CD14-positive monocyte (primary cell): ENCODE results near the gene TBPL1. TPM values are rescaled to one million over a fixed set of nuclear protein-coding genes. Genes with fewer than 3 reads are reported as not detected.

Experiments used
- DNase-seq, 3 donors: peaks; one replicate each; pipeline ENCODE4 v3.0.0-alpha.2; 2011 to 2022
- H2AFZ ChIP-seq: 2 replicates; pipeline ENCODE4 v1.6.0; 2012; ENCODE audit warnings: mild to moderate bottlenecking, low read depth, low read length, inconsistent platforms; ENCODE audit not compliant: insufficient read depth, poor library complexity, severe bottlenecking
- H3K27ac ChIP-seq, 2 donors: 1 replicate in 1 of 2; 2 replicates in 1 of 2; pipeline ENCODE4 v1.5.1; 2012 to 2013; ENCODE audit warnings: low read length in 2 of 2, control low read depth in 1 of 2, inconsistent platforms in 1 of 2, low read depth in 1 of 2, mild to moderate bottlenecking in 1 of 2
- H3K27me3 ChIP-seq, 2 donors: one replicate each; pipeline versions ENCODE4 v1.6.0 to v1.6.1; 2011 to 2013; ENCODE audit warnings: low read length in 2 of 2; ENCODE audit not compliant: control insufficient read depth in 2 of 2, insufficient read depth in 2 of 2
- H3K36me3 ChIP-seq, 2 donors: replicated peaks in 1 of 2; 1 replicate in 1 of 2; 2 replicates in 1 of 2; pipeline versions ENCODE4 v1.5.1 to v1.6.1; 2012 to 2013; ENCODE audit warnings: low read length in 2 of 2, control low read depth in 1 of 2, inconsistent platforms in 1 of 2, mild to moderate bottlenecking in 1 of 2; ENCODE audit not compliant: insufficient read depth in 2 of 2, control insufficient read depth in 1 of 2
- H3K4me1 ChIP-seq, 2 donors: 1 replicate in 1 of 2; 2 replicates in 1 of 2; pipeline versions ENCODE4 v1.5.1 to v1.6.1; 2012 to 2013; ENCODE audit warnings: low read length in 2 of 2, control low read depth in 1 of 2, inconsistent platforms in 1 of 2, mild to moderate bottlenecking in 1 of 2, moderate library complexity in 1 of 2; ENCODE audit not compliant: insufficient read depth in 2 of 2, control insufficient read depth in 1 of 2
- H3K4me2 ChIP-seq: replicated peaks from 2 replicates; pipeline ENCODE3; 2012; ENCODE audit warnings: low read length, moderate library complexity, mild to moderate bottlenecking; ENCODE audit not compliant: poor library complexity, severe bottlenecking; ENCODE audit errors: extremely low read depth
- H3K4me3 ChIP-seq, 3 experiments: fragments of 200-600 bp in 1 of 3; sonication (generic) in 1 of 3; replicated peaks in 1 of 3; 1 replicate in 2 of 3; 2 replicates in 1 of 3; pipeline ENCODE4 v1.5.1; 2011 to 2013; ENCODE audit warnings: low read length in 3 of 3, mild to moderate bottlenecking in 3 of 3, control low read depth in 2 of 3, low read depth in 2 of 3, inconsistent platforms in 1 of 3, moderate library complexity in 1 of 3
- H3K79me2 ChIP-seq: 2 replicates; pipeline ENCODE4 v1.6.0; 2012; ENCODE audit warnings: mild to moderate bottlenecking, control low read depth, inconsistent platforms, low read length, moderate library complexity; ENCODE audit not compliant: insufficient read depth
- H3K9ac ChIP-seq: 2 replicates; pipeline ENCODE4 v1.6.0; 2017; ENCODE audit warnings: low read length, mild to moderate bottlenecking; ENCODE audit not compliant: insufficient read depth, poor library complexity, severe bottlenecking
- H3K9me3 ChIP-seq, 2 donors: replicated peaks in 1 of 2; 1 replicate in 1 of 2; 2 replicates in 1 of 2; pipeline versions ENCODE4 v1.5.1 to v1.6.1; 2012 to 2013; ENCODE audit warnings: low read length in 2 of 2, control low read depth in 1 of 2; ENCODE audit not compliant: control insufficient read depth in 1 of 2, insufficient read depth in 1 of 2
- H4K20me1 ChIP-seq: 2 replicates; pipeline ENCODE4 v1.6.0; 2012; ENCODE audit warnings: mild to moderate bottlenecking, low read length, control low read depth, moderate library complexity; ENCODE audit not compliant: insufficient read depth
- H3K27ac Mint-ChIP-seq, 7 donors: one replicate each; pipeline ENCODE4 v1.8.0; 2020; ENCODE audit warnings: mild to moderate bottlenecking in 7 of 7, mixed read lengths in 7 of 7, moderate library complexity in 6 of 7, inconsistent platforms in 2 of 7
- H3K27me3 Mint-ChIP-seq, 3 donors: one replicate each; pipeline ENCODE4 v1.8.0; 2021 to 2022; ENCODE audit warnings: low read depth in 3 of 3, mild to moderate bottlenecking in 3 of 3, mixed read lengths in 3 of 3, moderate library complexity in 3 of 3, inconsistent platforms in 1 of 3
- H3K36me3 Mint-ChIP-seq, 2 donors: one replicate each; pipeline ENCODE4 v1.8.0; 2020; ENCODE audit warnings: mixed read lengths in 2 of 2, inconsistent platforms in 1 of 2, mild to moderate bottlenecking in 1 of 2
- H3K4me1 Mint-ChIP-seq: one replicate; pipeline ENCODE4 v1.8.0; 2020; ENCODE audit warnings: mild to moderate bottlenecking, mixed read lengths
- H3K4me3 Mint-ChIP-seq, 2 donors: one replicate each; pipeline ENCODE4 v1.8.0; 2020; ENCODE audit warnings: mild to moderate bottlenecking in 2 of 2, mixed read lengths in 2 of 2, moderate library complexity in 1 of 2
- H3K9me3 Mint-ChIP-seq, 7 donors: one replicate each; pipeline ENCODE4 v1.8.0; 2020 to 2022; ENCODE audit warnings: mixed read lengths in 7 of 7, mild to moderate bottlenecking in 6 of 7, moderate library complexity in 6 of 7, inconsistent platforms in 2 of 7
- WGBS: methylation state at CpG from one replicate; pipeline ENCODE4 v1.1.5; 2013; ENCODE audit warnings: missing lambda C conversion rate; ENCODE audit not compliant: insufficient coverage; 5-methylcytosine and 5-hydroxymethylcytosine counted together
- intact Hi-C, 2 donors: fragments of 100-400 bp; cut with micrococcal nuclease; formaldehyde crosslinking; loops; one replicate each; pipeline versions ENCODE4 v1.15.0 to v1.15.1; 2023
- polyA plus RNA-seq, 3 donors: library from polyadenylated mRNA; depleted of rRNA in 1 of 3; unstranded in 2 of 3; stranded (reverse) in 1 of 3; fragments of 300-500 nt in 2 of 3; fragments of >200 nt in 1 of 3; fragmentation: Illumina TruSeq in 2 of 3; gene quantifications; 1 replicate in 2 of 3; 2 replicates in 1 of 3; pipeline ENCODE4 v1.2.3, GENCODE V29; 2012 to 2021
- TF ChIP-seq, protein P1 (sequence below): fragments of 200-600 bp; IDR thresholded peaks from one replicate; pipeline ENCODE4 v1.8.0; 2022; ENCODE audit warnings: antibody characterized with exemption, mild to moderate bottlenecking

TBPL1 gene
- polyA plus RNA-seq, 3 donors = 22.0 to 35.6 (median 35.5) TPM

DNA sequence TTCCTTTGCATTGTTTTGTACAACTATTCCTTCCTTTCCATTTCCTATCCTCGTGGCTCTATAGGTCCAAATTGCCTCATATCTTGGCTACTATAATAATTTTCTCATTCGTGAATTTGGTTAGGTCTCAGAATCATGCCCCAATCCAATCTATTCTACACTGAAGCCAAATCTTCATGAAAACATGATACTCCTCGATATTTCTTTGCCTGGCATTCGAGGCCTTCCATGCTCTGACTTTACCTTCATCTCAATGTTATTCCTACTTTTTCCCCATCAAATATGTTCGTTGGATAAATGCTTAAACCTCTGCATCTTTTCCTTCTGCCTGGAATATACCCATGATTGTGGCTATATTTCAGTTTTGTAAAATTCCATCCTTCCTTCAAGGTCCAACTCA lies 33.7 kb upstream of the TBPL1 start:
- H3K36me3 Mint-ChIP-seq = no peaks in the 10 kb centered on the region
- no peaks in the 10 kb centered on the region for H3K9me3 ChIP-seq
- H3K27me3 ChIP-seq = peaks cover 3 to 10% of the 10 kb centered on the region in 2 donors
- H3K27me3 Mint-ChIP-seq = peaks cover 9 to 19% (median 16%) of the 10 kb centered on the region in 3 donors
- no peak overlapping the region for H2AFZ ChIP-seq
- H3K27ac Mint-ChIP-seq = no peak overlapping the region
- H3K4me2 ChIP-seq = no peak overlapping the region
- H3K79me2 ChIP-seq = no peaks in the 10 kb centered on the region
- no peak overlapping the region for H3K4me3 Mint-ChIP-seq
- H3K4me1 Mint-ChIP-seq = peaks cover 10% of the 10 kb centered on the region
- intact Hi-C loops = loop anchor here in 1 of 2 donors (10.0 kb wide), 1 partner anchor 1375 kb away; no protein-coding TSS in a partner anchor
- H3K4me3 ChIP-seq = no peak overlapping the region
- H3K27ac ChIP-seq = no peak overlapping the region
- no peaks in the 10 kb centered on the region for H4K20me1 ChIP-seq
- 97% methylated on average over 3 of the region's 5 CpGs for WGBS
- peaks cover 0 to 2% (median 0%) of the 10 kb centered on the region in 7 donors for H3K9me3 Mint-ChIP-seq
- H3K9ac ChIP-seq = no peak overlapping the region
- no peak for DNase-seq
- peaks cover 0 to 3% of the 10 kb centered on the region in 2 donors for H3K4me1 ChIP-seq
- H3K36me3 ChIP-seq = no peaks in the 10 kb centered on the region
- TF ChIP-seq, protein P1, sequence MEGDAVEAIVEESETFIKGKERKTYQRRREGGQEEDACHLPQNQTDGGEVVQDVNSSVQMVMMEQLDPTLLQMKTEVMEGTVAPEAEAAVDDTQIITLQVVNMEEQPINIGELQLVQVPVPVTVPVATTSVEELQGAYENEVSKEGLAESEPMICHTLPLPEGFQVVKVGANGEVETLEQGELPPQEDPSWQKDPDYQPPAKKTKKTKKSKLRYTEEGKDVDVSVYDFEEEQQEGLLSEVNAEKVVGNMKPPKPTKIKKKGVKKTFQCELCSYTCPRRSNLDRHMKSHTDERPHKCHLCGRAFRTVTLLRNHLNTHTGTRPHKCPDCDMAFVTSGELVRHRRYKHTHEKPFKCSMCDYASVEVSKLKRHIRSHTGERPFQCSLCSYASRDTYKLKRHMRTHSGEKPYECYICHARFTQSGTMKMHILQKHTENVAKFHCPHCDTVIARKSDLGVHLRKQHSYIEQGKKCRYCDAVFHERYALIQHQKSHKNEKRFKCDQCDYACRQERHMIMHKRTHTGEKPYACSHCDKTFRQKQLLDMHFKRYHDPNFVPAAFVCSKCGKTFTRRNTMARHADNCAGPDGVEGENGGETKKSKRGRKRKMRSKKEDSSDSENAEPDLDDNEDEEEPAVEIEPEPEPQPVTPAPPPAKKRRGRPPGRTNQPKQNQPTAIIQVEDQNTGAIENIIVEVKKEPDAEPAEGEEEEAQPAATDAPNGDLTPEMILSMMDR = no peak

DNA sequence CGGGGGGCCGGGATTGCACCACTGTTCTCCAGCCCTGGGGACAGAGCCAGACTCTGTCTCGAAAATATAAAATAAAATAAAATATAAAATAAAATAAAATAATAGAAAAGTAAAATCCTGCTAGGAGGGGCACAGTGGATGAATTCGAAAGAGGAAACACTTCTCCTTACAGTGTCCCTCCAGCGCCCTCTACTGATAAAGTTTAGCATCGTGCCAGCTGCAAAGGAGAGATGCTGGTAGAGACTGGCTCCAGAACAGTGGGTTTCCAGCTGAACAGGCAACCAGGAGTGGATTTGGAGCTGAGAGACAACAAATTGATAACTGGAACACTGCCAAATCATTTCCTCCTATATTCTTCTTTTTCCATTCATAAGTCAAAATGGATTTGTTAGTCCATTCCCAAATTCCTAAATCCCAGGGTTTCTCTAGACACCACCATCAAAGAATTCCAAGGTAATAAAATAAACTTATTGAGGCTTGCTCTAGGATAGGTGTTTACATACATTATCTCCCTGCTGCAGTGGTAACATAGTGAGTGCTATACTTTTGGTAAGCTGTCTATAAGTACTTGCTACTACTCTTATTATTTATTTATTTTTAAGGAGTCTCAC lies 31.7 kb upstream of the TBPL1 start:
- H2AFZ ChIP-seq = no peak overlapping the region
- H3K27me3 Mint-ChIP-seq = peaks cover 15 to 25% (median 22%) of the 10 kb centered on the region in 3 donors
- no peak overlapping the region for H3K27ac ChIP-seq
- H3K4me3 Mint-ChIP-seq = no peak overlapping the region
- no peaks in the 10 kb centered on the region for H4K20me1 ChIP-seq
- no peaks in the 10 kb centered on the region for H3K9me3 ChIP-seq
- no peak overlapping the region for H3K4me3 ChIP-seq
- peak; percentile 59 to 68 (median 66) for DNase-seq
- no peaks in the 10 kb centered on the region for H3K36me3 ChIP-seq
- peaks cover 7 to 9% of the 10 kb centered on the region in 2 donors for H3K27me3 ChIP-seq
- no CpG with 5 or more reads among the region's 6 CpGs for WGBS
- H3K4me1 Mint-ChIP-seq = peaks cover 10% of the 10 kb centered on the region
- H3K9me3 Mint-ChIP-seq = peaks cover 0 to 2% (median 0%) of the 10 kb centered on the region in 7 donors
- H3K9ac ChIP-seq = no peak overlapping the region
- TF ChIP-seq, protein P1 = peak; percentile 88
- H3K79me2 ChIP-seq = no peaks in the 10 kb centered on the region
- H3K4me2 ChIP-seq = no peak overlapping the region
- no peak overlapping the region for H3K27ac Mint-ChIP-seq
- peaks cover 0 to 3% of the 10 kb centered on the region in 2 donors for H3K4me1 ChIP-seq
- intact Hi-C loops = no loop called here
- H3K36me3 Mint-ChIP-seq = no peaks in the 10 kb centered on the region
